ENCODE results near the gene POLE.

DNA sequence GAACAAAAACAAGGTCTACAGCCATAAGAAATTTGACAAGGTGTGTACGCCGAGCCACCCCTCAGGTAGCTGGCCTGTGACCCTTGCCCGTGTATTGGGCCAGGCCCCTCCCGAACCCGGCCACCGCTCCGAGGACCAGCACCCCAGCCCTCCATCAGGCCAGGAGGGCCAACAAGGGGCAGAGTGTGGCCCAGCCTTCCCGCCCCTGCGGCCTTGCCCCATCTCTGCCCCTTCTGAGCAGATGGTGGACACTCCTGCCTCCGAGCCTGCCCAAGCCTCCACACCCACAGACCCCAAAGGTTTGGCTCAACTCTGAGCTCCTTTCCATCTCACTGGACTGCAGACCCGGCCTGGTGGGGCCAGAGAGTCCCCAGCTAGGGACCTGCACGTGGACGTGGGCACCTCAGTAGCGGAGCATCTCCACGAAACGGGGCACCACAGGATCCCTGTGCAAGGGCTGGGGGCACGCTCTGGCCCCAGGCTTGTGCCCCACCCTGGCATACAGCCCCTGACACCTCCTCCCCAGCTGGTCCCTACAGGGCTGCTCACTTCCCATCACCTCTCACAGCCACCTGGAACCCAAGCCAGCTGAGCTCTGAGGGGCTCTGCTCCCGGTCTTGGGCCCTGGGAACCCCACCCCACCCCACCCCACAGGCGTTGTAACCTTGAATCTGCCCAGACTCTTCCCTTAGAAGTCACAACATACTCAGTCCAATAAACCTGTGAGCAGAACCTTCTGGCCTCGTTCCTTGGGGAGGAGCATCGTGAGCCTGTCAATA lies 65.3 kb downstream of the POLE start:
- TF ChIP-seq CTCF (conservative IDR thresholded peaks at IDR 0.05; ENCODE audit: low read length) (no peak), EZH2phosphoT487 (IDR thresholded peaks at IDR 0.05; ENCODE audit: borderline replicate concordance) (no peak)
